HS-5 (cell line): ENCODE data around the gene CD3D.
"Not testable (repeated sequence)": the region's sequence is repeated elsewhere in the genome, so short reads cannot be mapped to it uniquely, and the experiment has no call there.

ENCODE experiments used
- DNase-seq: peaks from one replicate; pipeline ENCODE4 v3.0.0-alpha.2; 2012; ENCODE audit warnings: low read depth

Gene CD3D

GRCh38 chr11:118339281-118339961 lies 3.1 kb downstream of the CD3D start:
- DNase-seq = no peak

GRCh38 chr11:118338637-118339061 lies 3.9 kb downstream of the CD3D start:
- DNase-seq = no peak

- DNase-seq = no peak
These were observed 7.8 kb downstream of the CD3D start for GRCh38 chr11:118334745-118335144.

GRCh38 chr11:118328745-118329144 lies 13.8 kb downstream of the CD3D start:
- no peak for DNase-seq

GRCh38 chr11:118325283-118325682 lies 17.2 kb downstream of the CD3D start:
- DNase-seq = no peak

GRCh38 chr11:118322721-118323120 lies 19.8 kb downstream of the CD3D start:
- no peak for DNase-seq

- no peak for DNase-seq
These were observed 21.0 kb downstream of the CD3D start for GRCh38 chr11:118321386-118322082.

- DNase-seq = no peak
These were observed 22.0 kb downstream of the CD3D start for GRCh38 chr11:118320515-118320914.

- DNase-seq = no peak
These were observed 23.2 kb downstream of the CD3D start for GRCh38 chr11:118319337-118319707.

- DNase-seq = no peak
These were observed 23.7 kb downstream of the CD3D start for GRCh38 chr11:118318581-118319336.

- no peak for DNase-seq
These were observed 24.4 kb downstream of the CD3D start for GRCh38 chr11:118318124-118318523.

- DNase-seq = no peak
These were observed 27.5 kb downstream of the CD3D start for GRCh38 chr11:118314988-118315411.

GRCh38 chr11:118313242-118313641 lies 29.3 kb downstream of the CD3D start:
- no peak for DNase-seq

GRCh38 chr11:118312328-118312727 lies 30.2 kb downstream of the CD3D start:
- DNase-seq = no peak

- no peak for DNase-seq
These were observed 31.0 kb downstream of the CD3D start for GRCh38 chr11:118311518-118311917.

- DNase-seq = no peak
These were observed 31.6 kb downstream of the CD3D start for GRCh38 chr11:118310781-118311485.

GRCh38 chr11:118310271-118310670 lies 32.2 kb downstream of the CD3D start:
- no peak for DNase-seq

- DNase-seq = not testable (repeated sequence)
These were observed 33.4 kb downstream of the CD3D start for GRCh38 chr11:118308995-118309528.

GRCh38 chr11:118306556-118306955 lies 35.9 kb downstream of the CD3D start:
- DNase-seq = no peak

GRCh38 chr11:118305726-118306125 lies 36.8 kb downstream of the CD3D start:
- DNase-seq = no peak

GRCh38 chr11:118304568-118305248 lies 37.8 kb downstream of the CD3D start, which contains the start of gene CD3E:
Gene CD3E (plus strand): TSS chr11:118304730. CDS start chr11:118304953, 223 bp downstream.
- DNase-seq = no peak
